ENCODE measurements around the gene MAP2.

The MAP2 gene

GRCh38 chr2:209496586-209496982 lies 72.7 kb downstream of the MAP2 start:
- H3K4me2 ChIP-seq (ENCODE audit: insufficient read depth, low read length, poor library complexity, severe bottlenecking), result no peak overlapping the region
- no peak overlapping the region for H3K14ac ChIP-seq (ENCODE audit: low read length)
- H4K91ac ChIP-seq (ENCODE audit: low read depth, low read length, poor library complexity), result no peak overlapping the region
- peaks cover 2 to 19% of the 10 kb centered on the region in 2 donors for H3K9me3 ChIP-seq (replicated peaks in 1 of 2; ENCODE audit: control insufficient read depth in 2 of 2, insufficient read depth in 1 of 2, low read depth in 1 of 2, low read length in 2 of 2)
- H2BK5ac ChIP-seq (ENCODE audit: low read length), result no peak overlapping the region
- H2AK5ac ChIP-seq (ENCODE audit: low read depth, low read length), result no peak overlapping the region
- no peak overlapping the region for H2BK15ac ChIP-seq (ENCODE audit: low read length)
- H2AFZ ChIP-seq (ENCODE audit: low read length), result no peak overlapping the region
- peaks cover 2 to 15% of the 10 kb centered on the region in 2 donors for H3K4me1 ChIP-seq (ENCODE audit: control insufficient read depth in 2 of 2, insufficient read depth in 1 of 2, low read depth in 1 of 2, low read length in 2 of 2)
- H3K18ac ChIP-seq (ENCODE audit: low read length), result no peak overlapping the region
- no peak overlapping the region for H2BK120ac ChIP-seq (ENCODE audit: low read depth, low read length)
- no peak overlapping the region for H3K27ac ChIP-seq (replicated peaks; ENCODE audit: low read length)
- no peaks in the 10 kb centered on the region for H3K27me3 ChIP-seq (ENCODE audit: control insufficient read depth in 3 of 3, insufficient read depth in 3 of 3, low read depth in 1 of 3, low read length in 3 of 3)
- no peak overlapping the region for H3K23ac ChIP-seq (ENCODE audit: low read depth, low read length, poor library complexity)
- no peak overlapping the region for H3K4ac ChIP-seq (ENCODE audit: low read length)
- H3K4me3 ChIP-seq (ENCODE audit: low read length in 2 of 2), result no peak overlapping the region
- H3K79me1 ChIP-seq (ENCODE audit: low read depth, low read length), result peaks cover 2% of the 10 kb centered on the region
- DNase-seq (ENCODE audit: low spot score), result no peak
- H2BK12ac ChIP-seq (ENCODE audit: low read length), result no peak overlapping the region
- H3K36me3 ChIP-seq (replicated peaks in 1 of 2; ENCODE audit: control insufficient read depth in 2 of 2, insufficient read depth in 2 of 2, low read length in 2 of 2), result peaks cover 0 to 2% of the 10 kb centered on the region in 2 donors
- H4K8ac ChIP-seq (ENCODE audit: low read depth, low read length), result no peak overlapping the region
- H3K9ac ChIP-seq (ENCODE audit: low read depth, low read length, poor library complexity), result no peak overlapping the region

DNA sequence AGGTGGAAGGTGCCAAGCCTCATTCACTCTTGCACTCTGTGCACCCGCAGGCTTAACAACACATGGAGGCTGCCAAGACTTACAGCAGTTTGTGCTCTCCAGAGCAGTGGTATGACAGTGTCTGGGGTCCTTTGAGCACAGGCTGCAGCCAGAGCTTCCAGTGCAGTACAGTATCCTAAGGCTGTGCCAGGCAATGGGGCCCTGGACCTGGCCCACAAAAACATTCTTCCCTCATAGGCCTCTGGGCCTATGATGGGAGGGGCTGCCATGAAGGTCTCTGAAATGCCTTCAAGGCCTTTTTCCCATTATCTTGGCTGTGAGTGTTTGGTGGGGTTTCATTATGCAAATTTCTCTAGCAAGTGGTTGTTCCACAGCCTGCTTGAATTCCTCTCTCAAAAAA lies 74.8 kb downstream of the MAP2 start:
- Histone ChIP-seq H2BK15ac (ENCODE audit: low read length) (no peak overlapping the region), H3K9me3 (replicated peaks in 1 of 2; ENCODE audit: control insufficient read depth in 2 of 2, insufficient read depth in 1 of 2, low read depth in 1 of 2, low read length in 2 of 2) (peaks cover 2 to 19% of the 10 kb centered on the region in 2 donors), H3K4me2 (ENCODE audit: insufficient read depth, low read length, poor library complexity, severe bottlenecking) (no peak overlapping the region), H2BK120ac (ENCODE audit: low read depth, low read length) (no peak overlapping the region), H2AFZ (ENCODE audit: low read length) (no peak overlapping the region), H3K4me1 (ENCODE audit: control insufficient read depth in 2 of 2, insufficient read depth in 1 of 2, low read depth in 1 of 2, low read length in 2 of 2) (peaks cover 2 to 15% of the 10 kb centered on the region in 2 donors), H2BK5ac (ENCODE audit: low read length) (no peak overlapping the region), H3K23ac (ENCODE audit: low read depth, low read length, poor library complexity) (no peak overlapping the region), H3K79me1 (ENCODE audit: low read depth, low read length) (peaks cover 2% of the 10 kb centered on the region), H3K36me3 (replicated peaks in 1 of 2; ENCODE audit: control insufficient read depth in 2 of 2, insufficient read depth in 2 of 2, low read length in 2 of 2) (peaks cover 0 to 2% of the 10 kb centered on the region in 2 donors), H4K8ac (ENCODE audit: low read depth, low read length) (no peak overlapping the region), H3K9ac (ENCODE audit: low read depth, low read length, poor library complexity) (no peak overlapping the region), H2BK12ac (ENCODE audit: low read length) (no peak overlapping the region), H3K4ac (ENCODE audit: low read length) (no peak overlapping the region), H2AK5ac (ENCODE audit: low read depth, low read length) (no peak overlapping the region), H3K27me3 (ENCODE audit: control insufficient read depth in 3 of 3, insufficient read depth in 3 of 3, low read depth in 1 of 3, low read length in 3 of 3) (no peaks in the 10 kb centered on the region), H3K4me3 (ENCODE audit: low read length in 2 of 2) (no peak overlapping the region), H3K14ac (ENCODE audit: low read length) (no peak overlapping the region), H3K18ac (ENCODE audit: low read length) (no peak overlapping the region), H4K91ac (ENCODE audit: low read depth, low read length, poor library complexity) (no peak overlapping the region), H3K27ac (replicated peaks; ENCODE audit: low read length) (no peak overlapping the region)
- no peak for DNase-seq (ENCODE audit: low spot score)
- WGBS, 2 donors (ENCODE audit: extremely low coverage in 2 of 2, insufficient read length in 2 of 2, insufficient replicate concordance in 1 of 2), result no CpG with 5 or more reads among the region's 1 CpG

GRCh38 chr2:209499069-209499468 lies 75.2 kb downstream of the MAP2 start:
- H2BK15ac ChIP-seq (ENCODE audit: low read length), result no peak overlapping the region
- H3K14ac ChIP-seq (ENCODE audit: low read length), result no peak overlapping the region
- peaks cover 0 to 2% of the 10 kb centered on the region in 2 donors for H3K36me3 ChIP-seq (replicated peaks in 1 of 2; ENCODE audit: control insufficient read depth in 2 of 2, insufficient read depth in 2 of 2, low read length in 2 of 2)
- no peak overlapping the region for H3K23ac ChIP-seq (ENCODE audit: low read depth, low read length, poor library complexity)
- H2BK5ac ChIP-seq (ENCODE audit: low read length), result no peak overlapping the region
- H3K9me3 ChIP-seq (replicated peaks in 1 of 2; ENCODE audit: control insufficient read depth in 2 of 2, insufficient read depth in 1 of 2, low read depth in 1 of 2, low read length in 2 of 2), result peaks cover 2 to 19% of the 10 kb centered on the region in 2 donors
- no peaks in the 10 kb centered on the region for H3K27me3 ChIP-seq (ENCODE audit: control insufficient read depth in 3 of 3, insufficient read depth in 3 of 3, low read depth in 1 of 3, low read length in 3 of 3)
- no peak overlapping the region for H3K4me2 ChIP-seq (ENCODE audit: insufficient read depth, low read length, poor library complexity, severe bottlenecking)
- no peak overlapping the region for H4K91ac ChIP-seq (ENCODE audit: low read depth, low read length, poor library complexity)
- H3K9ac ChIP-seq (ENCODE audit: low read depth, low read length, poor library complexity), result no peak overlapping the region
- H2AFZ ChIP-seq (ENCODE audit: low read length), result no peak overlapping the region
- no peak overlapping the region for H3K4ac ChIP-seq (ENCODE audit: low read length)
- H3K27ac ChIP-seq (replicated peaks; ENCODE audit: low read length), result no peak overlapping the region
- no peak overlapping the region for H3K4me3 ChIP-seq (ENCODE audit: low read length in 2 of 2)
- H3K4me1 ChIP-seq (ENCODE audit: control insufficient read depth in 2 of 2, insufficient read depth in 1 of 2, low read depth in 1 of 2, low read length in 2 of 2), result peaks cover 2 to 15% of the 10 kb centered on the region in 2 donors
- no peak for DNase-seq (ENCODE audit: low spot score)
- H3K18ac ChIP-seq (ENCODE audit: low read length), result no peak overlapping the region
- H3K79me1 ChIP-seq (ENCODE audit: low read depth, low read length), result peaks cover 2% of the 10 kb centered on the region
- no peak overlapping the region for H2BK120ac ChIP-seq (ENCODE audit: low read depth, low read length)
- H4K8ac ChIP-seq (ENCODE audit: low read depth, low read length), result no peak overlapping the region
- H2BK12ac ChIP-seq (ENCODE audit: low read length), result no peak overlapping the region
- no peak overlapping the region for H2AK5ac ChIP-seq (ENCODE audit: low read depth, low read length)

DNA sequence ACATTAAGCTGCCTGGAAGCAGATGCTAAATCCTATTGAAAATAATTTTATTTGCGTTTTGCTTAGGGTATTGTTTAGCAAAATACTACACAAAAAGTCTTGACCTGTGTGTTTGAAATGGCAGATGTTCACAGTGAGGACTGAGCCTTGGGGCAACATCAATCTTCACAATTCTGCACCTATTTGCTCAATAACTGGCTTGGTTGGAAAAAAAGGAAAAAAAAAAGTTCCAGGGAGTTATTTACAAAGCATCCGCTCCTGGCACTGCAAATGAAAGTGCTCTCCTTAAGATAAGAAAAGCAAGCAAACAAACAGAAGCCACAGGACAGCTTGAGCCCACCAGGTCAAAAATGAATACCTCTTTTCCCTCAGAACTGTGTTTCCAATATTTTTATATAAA lies 77.7 kb downstream of the MAP2 start:
- no peak overlapping the region for H3K4ac ChIP-seq (ENCODE audit: low read length)
- H3K9ac ChIP-seq (ENCODE audit: low read depth, low read length, poor library complexity), result no peak overlapping the region
- H3K9me3 ChIP-seq (replicated peaks in 1 of 2; ENCODE audit: control insufficient read depth in 2 of 2, insufficient read depth in 1 of 2, low read depth in 1 of 2, low read length in 2 of 2), result peaks cover 2 to 19% of the 10 kb centered on the region in 2 donors
- H3K27ac ChIP-seq (replicated peaks; ENCODE audit: low read length), result no peak overlapping the region
- no peak overlapping the region for H3K4me2 ChIP-seq (ENCODE audit: insufficient read depth, low read length, poor library complexity, severe bottlenecking)
- no peak overlapping the region for H2BK15ac ChIP-seq (ENCODE audit: low read length)
- H3K4me1 ChIP-seq (ENCODE audit: control insufficient read depth in 2 of 2, insufficient read depth in 1 of 2, low read depth in 1 of 2, low read length in 2 of 2), result peaks cover 0 to 2% of the 10 kb centered on the region in 2 donors
- no peak overlapping the region for H4K91ac ChIP-seq (ENCODE audit: low read depth, low read length, poor library complexity)
- no peak overlapping the region for H3K14ac ChIP-seq (ENCODE audit: low read length)
- no peak overlapping the region for H3K18ac ChIP-seq (ENCODE audit: low read length)
- H3K27me3 ChIP-seq (ENCODE audit: control insufficient read depth in 3 of 3, insufficient read depth in 3 of 3, low read depth in 1 of 3, low read length in 3 of 3), result no peaks in the 10 kb centered on the region
- H2BK5ac ChIP-seq (ENCODE audit: low read length), result no peak overlapping the region
- no peak overlapping the region for H2BK12ac ChIP-seq (ENCODE audit: low read length)
- H3K4me3 ChIP-seq (ENCODE audit: low read length in 2 of 2), result no peak overlapping the region
- H2BK120ac ChIP-seq (ENCODE audit: low read depth, low read length), result no peak overlapping the region
- no peak overlapping the region for H3K23ac ChIP-seq (ENCODE audit: low read depth, low read length, poor library complexity)
- H3K36me3 ChIP-seq (replicated peaks in 1 of 2; ENCODE audit: control insufficient read depth in 2 of 2, insufficient read depth in 2 of 2, low read length in 2 of 2), result peaks cover 0 to 1% of the 10 kb centered on the region in 2 donors
- H2AK5ac ChIP-seq (ENCODE audit: low read depth, low read length), result no peak overlapping the region
- no peak overlapping the region for H2AFZ ChIP-seq (ENCODE audit: low read length)
- peaks cover 2% of the 10 kb centered on the region for H3K79me1 ChIP-seq (ENCODE audit: low read depth, low read length)
- DNase-seq (ENCODE audit: low spot score), result no peak
- WGBS, 2 donors (ENCODE audit: extremely low coverage in 2 of 2, insufficient read length in 2 of 2, insufficient replicate concordance in 1 of 2), result no CpG with 5 or more reads among the region's 2 CpGs
- H4K8ac ChIP-seq (ENCODE audit: low read depth, low read length), result no peak overlapping the region
